Activated CD4-positive, alpha-beta T cell treated with anti-CD3 and anti-CD28 coated beads for 48 hours (primary cell): ENCODE measurements around the gene REV3L.

Experiments
- DNase-seq: peaks from one replicate; pipeline ENCODE4 v3.0.0-alpha.2; 2020

The REV3L gene

GRCh38 chr6:111417946-111418345 lies 65.1 kb downstream of the REV3L start:
- DNase-seq: no peak

- no peak for DNase-seq
Measured at GRCh38 chr6:111417181-111417585, 65.8 kb downstream of the REV3L start.

- DNase-seq: no peak
Measured at GRCh38 chr6:111416529-111416928, 66.5 kb downstream of the REV3L start.

- DNase-seq: no peak
Measured at GRCh38 chr6:111414373-111414772, 68.6 kb downstream of the REV3L start.

GRCh38 chr6:111411978-111412566 lies 70.9 kb downstream of the REV3L start:
- DNase-seq: no peak

- DNase-seq: no peak
Measured at GRCh38 chr6:111411046-111411445, 72.0 kb downstream of the REV3L start.

GRCh38 chr6:111410371-111410770 lies 72.6 kb downstream of the REV3L start:
- DNase-seq: no peak

GRCh38 chr6:111409430-111409829 lies 73.6 kb downstream of the REV3L start:
- no peak for DNase-seq

GRCh38 chr6:111407686-111408085 lies 75.3 kb downstream of the REV3L start:
- DNase-seq: no peak

GRCh38 chr6:111406200-111406721 lies 76.8 kb downstream of the REV3L start:
- no peak for DNase-seq

- no peak for DNase-seq
Measured at GRCh38 chr6:111403388-111403787, 79.6 kb downstream of the REV3L start.

GRCh38 chr6:111399626-111400025 lies 83.4 kb downstream of the REV3L start:
- no peak for DNase-seq

GRCh38 chr6:111388681-111389080 lies 94.3 kb downstream of the REV3L start:
- no peak for DNase-seq

- DNase-seq: no peak
Measured at GRCh38 chr6:111382476-111383294, 100.3 kb downstream of the REV3L start.

GRCh38 chr6:111381728-111382127 lies 101.3 kb downstream of the REV3L start:
- no peak for DNase-seq

GRCh38 chr6:111381123-111381522 lies 101.9 kb downstream of the REV3L start:
- no peak for DNase-seq

- no peak for DNase-seq
Measured at GRCh38 chr6:111379831-111380230, 103.2 kb downstream of the REV3L start.

GRCh38 chr6:111379302-111379701 lies 103.7 kb downstream of the REV3L start:
- no peak for DNase-seq

GRCh38 chr6:111377558-111378120 lies 105.4 kb downstream of the REV3L start:
- no peak for DNase-seq

- peak; percentile 12 for DNase-seq
Measured at GRCh38 chr6:111367393-111368088, 115.5 kb downstream of the REV3L start.

GRCh38 chr6:111361648-111362047 lies 121.4 kb downstream of the REV3L start:
- DNase-seq: no peak

GRCh38 chr6:111358454-111358853 lies 124.6 kb downstream of the REV3L start:
- no peak for DNase-seq

- no peak for DNase-seq
Measured at GRCh38 chr6:111357705-111358104, 125.3 kb downstream of the REV3L start.
